ENCODE measurements around the gene COL4A3.
A peak's percentile ranks its signal among the peaks of the same experiment; 100 is the strongest.

COL4A3 gene

GRCh38 chr2:227295806-227296205 is 131.4 kb downstream of the COL4A3 start:
- no peak for DNase-seq (ENCODE audit: low spot score)

DNA sequence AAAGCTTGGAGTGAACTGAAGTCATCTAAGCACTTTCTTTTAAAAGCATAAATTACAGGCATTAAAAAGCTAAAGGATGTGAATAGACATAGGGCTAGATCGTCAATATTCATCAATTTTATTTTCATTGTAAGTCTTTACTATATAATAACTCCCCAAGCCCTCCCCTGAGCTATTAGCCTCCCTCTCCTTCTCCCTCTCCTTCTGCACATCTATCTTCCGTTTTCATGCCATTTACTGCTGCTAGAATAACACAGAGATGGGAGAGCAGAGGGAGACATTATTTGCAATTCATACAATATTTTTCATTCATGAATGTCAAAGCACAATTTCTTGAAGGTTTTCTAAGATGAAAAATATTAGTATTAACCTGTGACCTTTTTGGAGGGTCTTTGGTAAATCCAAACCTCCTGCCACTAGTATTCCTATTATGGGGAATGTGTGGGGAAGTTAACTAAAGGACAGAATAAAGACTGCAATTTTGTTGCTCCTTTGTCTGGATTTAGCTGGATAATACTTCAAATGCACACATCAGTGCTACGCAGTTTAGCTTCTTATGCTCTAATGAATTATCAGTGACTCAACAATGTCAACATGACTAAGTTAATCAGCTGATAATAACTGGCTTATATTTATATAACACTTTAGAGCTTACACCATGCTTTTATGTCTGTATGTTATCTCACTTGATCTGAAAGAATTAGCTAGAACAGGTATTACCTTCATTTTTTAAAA is 132.4 kb downstream of the COL4A3 start:
- no peak for DNase-seq (ENCODE audit: low spot score)

GRCh38 chr2:227301523-227301922 is 137.1 kb downstream of the COL4A3 start:
- DNase-seq (ENCODE audit: low spot score): no peak

DNA sequence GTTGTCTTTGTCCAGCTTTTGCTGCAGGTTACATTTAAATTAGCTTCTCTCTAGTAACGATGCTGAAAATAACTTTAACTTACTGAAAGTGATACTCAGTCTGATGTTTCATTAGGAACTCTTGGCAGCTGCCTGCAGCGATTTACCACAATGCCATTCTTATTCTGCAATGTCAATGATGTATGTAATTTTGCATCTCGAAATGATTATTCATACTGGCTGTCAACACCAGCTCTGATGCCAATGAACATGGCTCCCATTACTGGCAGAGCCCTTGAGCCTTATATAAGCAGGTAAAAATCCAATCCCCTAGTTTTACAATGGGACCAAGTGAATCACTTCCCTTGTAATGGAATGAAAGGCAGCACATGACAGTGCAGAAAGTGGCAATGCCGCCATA is 144.4 kb downstream of the COL4A3 start:
- no peak for DNase-seq (ENCODE audit: low spot score)

DNA sequence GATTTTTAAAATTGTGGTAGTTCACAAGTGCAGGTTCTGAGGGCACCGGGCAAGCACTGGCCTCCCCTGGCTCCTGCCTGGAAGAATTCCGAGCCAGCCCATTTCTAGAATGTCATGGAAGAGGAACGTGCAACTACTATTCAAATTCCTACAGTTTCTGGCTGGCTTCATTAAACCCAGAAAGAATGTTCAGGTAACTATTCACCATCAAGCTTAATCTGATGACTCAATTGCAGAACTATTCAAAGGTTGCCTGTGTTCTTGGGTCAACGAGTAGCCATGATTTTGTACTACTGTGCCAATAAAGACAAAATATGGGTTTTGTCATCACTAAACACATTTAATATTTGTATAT is 146.3 kb downstream of the COL4A3 start:
- DNase-seq (ENCODE audit: low spot score): no peak

- DNase-seq (ENCODE audit: low spot score): no peak
These were observed 147.6 kb downstream of the COL4A3 start for GRCh38 chr2:227311861-227312506.

GRCh38 chr2:227312579-227312978 is 148.2 kb downstream of the COL4A3 start:
- DNase-seq (ENCODE audit: low spot score): no peak

DNA sequence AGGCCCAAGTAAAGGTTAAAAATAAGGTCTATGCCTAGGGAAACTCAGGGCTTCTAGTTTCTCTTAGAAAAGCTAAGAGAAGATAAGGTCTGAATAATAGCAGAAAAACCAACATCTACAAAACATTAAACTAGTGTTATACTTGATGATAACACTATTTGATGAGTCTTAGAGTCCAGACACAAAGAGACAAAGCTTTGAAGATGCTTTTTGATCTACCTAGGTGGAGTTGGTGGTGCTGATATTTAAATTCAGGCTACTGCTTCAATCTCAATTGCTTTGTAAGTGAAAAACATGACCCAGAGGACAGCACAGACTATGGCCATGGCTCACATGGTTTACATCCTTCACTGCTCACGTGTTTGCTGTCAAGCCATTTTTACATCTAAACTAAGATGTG is 148.9 kb downstream of the COL4A3 start:
- no peak for DNase-seq (ENCODE audit: low spot score)

GRCh38 chr2:227317834-227318233 is 153.4 kb downstream of the COL4A3 start:
- no peak for DNase-seq (ENCODE audit: low spot score)

- DNase-seq (ENCODE audit: low spot score): no peak
These were observed 156.1 kb downstream of the COL4A3 start for GRCh38 chr2:227320305-227321094.

DNA sequence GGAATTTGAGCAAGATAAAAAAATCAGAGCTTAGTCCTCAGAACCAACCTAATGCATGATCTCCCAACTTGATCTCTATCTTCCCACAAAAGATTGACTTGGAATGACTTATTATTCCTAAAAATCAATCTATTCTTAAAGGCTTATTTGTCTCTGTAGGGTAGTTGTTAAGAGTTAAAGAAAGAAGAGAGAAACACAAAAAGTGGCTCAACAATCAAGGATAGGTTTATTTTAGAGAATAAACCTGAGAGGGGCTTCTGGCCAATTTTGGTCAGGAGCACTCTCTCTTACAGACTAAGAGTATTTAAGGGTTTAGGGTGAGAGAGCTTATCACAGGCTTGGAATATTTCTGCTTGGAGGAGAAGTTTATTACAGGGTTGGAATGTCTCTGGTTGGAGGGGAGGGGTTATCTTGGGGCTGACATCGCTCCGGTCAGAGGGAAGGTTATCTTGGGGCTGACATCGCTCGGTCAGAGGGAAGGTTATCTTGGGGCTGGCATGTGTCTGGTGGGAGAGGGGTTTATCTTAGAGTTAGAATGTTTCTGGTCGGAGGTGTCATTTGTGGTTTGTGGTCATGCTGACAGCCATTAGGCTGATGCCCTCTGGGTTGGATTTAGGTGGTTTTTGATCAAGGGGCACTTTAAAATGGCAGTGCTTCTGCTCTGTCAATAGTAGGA is 158.2 kb downstream of the COL4A3 start:
- no peak for DNase-seq (ENCODE audit: low spot score)

- DNase-seq (ENCODE audit: low spot score): no peak
These were observed 159.4 kb downstream of the COL4A3 start for GRCh38 chr2:227323818-227324217.

GRCh38 chr2:227324642-227324994 is 160.2 kb downstream of the COL4A3 start:
- DNase-seq (ENCODE audit: low spot score): no peak

DNA sequence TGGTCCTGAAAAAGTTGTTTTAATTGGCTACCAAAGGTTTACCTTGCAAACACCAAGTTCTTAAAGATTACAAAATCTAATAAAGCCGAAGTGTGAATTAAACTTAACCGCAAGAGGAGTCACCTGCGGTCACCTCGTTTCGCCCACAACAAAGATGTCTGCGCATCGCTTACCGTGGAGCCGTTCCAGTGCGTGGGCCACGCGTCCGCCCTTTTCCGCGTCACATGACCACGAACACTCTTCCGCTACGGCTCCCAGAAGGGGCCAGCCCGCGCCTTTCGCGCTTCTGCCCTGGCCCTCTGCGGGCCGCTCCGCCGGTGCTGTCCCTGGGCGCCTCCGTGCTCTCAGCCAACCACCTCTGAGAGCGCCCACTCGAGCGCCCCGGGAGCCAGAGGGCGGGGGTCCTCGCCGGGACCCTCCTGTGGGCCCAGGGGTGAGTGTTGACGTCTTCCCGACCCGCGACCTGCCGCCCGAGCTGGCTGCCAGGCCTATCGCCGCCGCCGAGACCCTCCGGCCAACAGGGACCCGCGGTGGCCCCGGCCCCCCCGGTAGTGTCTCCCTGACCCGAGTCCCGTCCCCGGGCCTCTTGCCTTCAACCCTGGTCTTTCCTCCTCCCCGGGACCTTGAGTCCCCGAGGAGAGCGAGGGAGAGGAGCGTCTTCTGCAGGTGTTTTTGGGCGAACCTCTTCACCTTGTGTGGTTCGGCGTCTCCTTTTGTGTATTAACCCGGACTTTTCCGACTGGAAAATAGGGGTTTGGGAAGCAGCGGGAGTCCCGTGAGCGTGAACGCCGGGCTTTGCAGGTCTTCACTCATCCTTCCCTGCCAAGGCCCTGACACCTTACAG is 160.8 kb downstream of the COL4A3 start, which contains the start of gene MFF:
TSS of gene MFF (plus strand) at position 257 of the 844 bp plus-strand sequence. CDS start 5,415 bp downstream, outside the sequence.
- peak; percentile 85 for DNase-seq (ENCODE audit: low spot score)

- peak; percentile 42 for DNase-seq (ENCODE audit: low spot score)
These were observed 161.4 kb downstream of the COL4A3 start for GRCh38 chr2:227325839-227326195.

- no peak for DNase-seq (ENCODE audit: low spot score)
These were observed 162.4 kb downstream of the COL4A3 start for GRCh38 chr2:227326783-227327182.

DNA sequence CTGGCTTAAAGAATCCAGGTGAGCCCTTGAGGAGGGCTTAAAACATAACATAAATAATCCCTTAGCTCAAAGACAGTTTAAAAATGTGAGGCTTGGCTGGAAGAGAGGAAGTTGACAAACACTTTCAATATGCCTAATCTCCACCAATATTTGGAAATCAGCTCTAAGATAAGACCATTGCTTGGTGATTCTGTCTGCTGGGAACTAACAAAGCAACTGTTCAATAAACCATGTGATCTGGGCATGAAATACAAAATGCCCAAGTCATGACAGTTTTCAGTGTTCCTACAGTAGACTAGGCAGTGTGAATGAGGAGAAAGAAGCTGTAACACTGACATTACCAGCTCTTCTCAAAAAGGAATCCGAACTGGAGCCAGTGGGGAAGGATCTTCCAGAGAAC is 171.3 kb downstream of the COL4A3 start:
- DNase-seq (ENCODE audit: low spot score): no peak

GRCh38 chr2:227337442-227337841 is 173.0 kb downstream of the COL4A3 start:
- no peak for DNase-seq (ENCODE audit: low spot score)

DNA sequence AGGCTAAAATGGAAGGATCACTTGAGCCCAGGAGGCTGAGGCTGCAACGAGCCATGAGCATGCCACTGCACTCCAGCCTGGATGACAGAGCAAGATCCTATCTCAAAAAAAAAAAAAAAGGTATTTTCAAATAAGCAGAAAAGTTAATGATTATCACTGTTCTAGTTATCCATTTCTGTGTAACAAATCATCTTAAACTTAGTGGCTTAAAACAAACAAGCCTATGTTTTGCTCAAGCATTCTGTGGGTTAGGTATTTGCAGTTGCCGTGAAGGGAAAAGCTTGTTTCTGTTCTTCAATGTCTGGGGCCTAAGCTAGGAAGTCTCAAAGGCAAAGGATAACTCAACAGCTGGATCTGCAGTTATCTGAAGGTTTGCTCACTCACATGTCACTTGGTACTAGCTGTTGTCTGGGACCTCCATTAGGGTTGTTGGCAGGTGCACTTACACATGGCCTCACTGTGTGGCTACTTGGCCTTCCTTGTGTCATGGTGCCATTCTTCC is 174.7 kb downstream of the COL4A3 start:
- no peak for DNase-seq (ENCODE audit: low spot score)

- DNase-seq (ENCODE audit: low spot score): no peak
These were observed 175.7 kb downstream of the COL4A3 start for GRCh38 chr2:227340106-227340505.

- DNase-seq (ENCODE audit: low spot score): no peak
These were observed 177.1 kb downstream of the COL4A3 start for GRCh38 chr2:227341553-227341952.

Measured in kidney capillary endothelial cell (primary cell).